ENCODE data around the gene HLA-DMA. TPM values are rescaled to one million over a fixed set of nuclear protein-coding genes. Genes with fewer than 3 reads are reported as not detected.

The HLA-DMA gene
- total and polyA plus RNA-seq, 2 of the 13 experiments (the other 11 are each of a cell fraction or from before 2014, with no cell fraction given), result 0.70 to 0.71 TPM

GRCh38 chr6:32947552-32948465 lies 5.1 kb downstream of the HLA-DMA start (continued):
- TF ChIP-seq, protein P1, sequence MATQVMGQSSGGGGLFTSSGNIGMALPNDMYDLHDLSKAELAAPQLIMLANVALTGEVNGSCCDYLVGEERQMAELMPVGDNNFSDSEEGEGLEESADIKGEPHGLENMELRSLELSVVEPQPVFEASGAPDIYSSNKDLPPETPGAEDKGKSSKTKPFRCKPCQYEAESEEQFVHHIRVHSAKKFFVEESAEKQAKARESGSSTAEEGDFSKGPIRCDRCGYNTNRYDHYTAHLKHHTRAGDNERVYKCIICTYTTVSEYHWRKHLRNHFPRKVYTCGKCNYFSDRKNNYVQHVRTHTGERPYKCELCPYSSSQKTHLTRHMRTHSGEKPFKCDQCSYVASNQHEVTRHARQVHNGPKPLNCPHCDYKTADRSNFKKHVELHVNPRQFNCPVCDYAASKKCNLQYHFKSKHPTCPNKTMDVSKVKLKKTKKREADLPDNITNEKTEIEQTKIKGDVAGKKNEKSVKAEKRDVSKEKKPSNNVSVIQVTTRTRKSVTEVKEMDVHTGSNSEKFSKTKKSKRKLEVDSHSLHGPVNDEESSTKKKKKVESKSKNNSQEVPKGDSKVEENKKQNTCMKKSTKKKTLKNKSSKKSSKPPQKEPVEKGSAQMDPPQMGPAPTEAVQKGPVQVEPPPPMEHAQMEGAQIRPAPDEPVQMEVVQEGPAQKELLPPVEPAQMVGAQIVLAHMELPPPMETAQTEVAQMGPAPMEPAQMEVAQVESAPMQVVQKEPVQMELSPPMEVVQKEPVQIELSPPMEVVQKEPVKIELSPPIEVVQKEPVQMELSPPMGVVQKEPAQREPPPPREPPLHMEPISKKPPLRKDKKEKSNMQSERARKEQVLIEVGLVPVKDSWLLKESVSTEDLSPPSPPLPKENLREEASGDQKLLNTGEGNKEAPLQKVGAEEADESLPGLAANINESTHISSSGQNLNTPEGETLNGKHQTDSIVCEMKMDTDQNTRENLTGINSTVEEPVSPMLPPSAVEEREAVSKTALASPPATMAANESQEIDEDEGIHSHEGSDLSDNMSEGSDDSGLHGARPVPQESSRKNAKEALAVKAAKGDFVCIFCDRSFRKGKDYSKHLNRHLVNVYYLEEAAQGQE (IDR thresholded peaks at IDR 0.05; ENCODE audit: borderline replicate concordance in 1 of 2, low read depth in 1 of 2, low read length in 2 of 2), result no peak
- no peak for TF ChIP-seq SOX13 (IDR thresholded peaks at IDR 0.05)
- TF ChIP-seq SOX13 (CRISPR knock-in tag; conservative IDR thresholded peaks at IDR 0.05 in 1 of 2, IDR thresholded peaks at IDR 0.05 in 1 of 2), result no peak
- TF ChIP-seq JARID2 (CRISPR knock-in tag; IDR thresholded peaks at IDR 0.05; ENCODE audit: insufficient replicate concordance), result no peak
- TF ChIP-seq REXO4 (CRISPR knock-in tag; IDR thresholded peaks at IDR 0.05; ENCODE audit: borderline replicate concordance), result no peak
- TF ChIP-seq ZNF556 (CRISPR knock-in tag; IDR thresholded peaks at IDR 0.05; ENCODE audit: borderline replicate concordance), result no peak
- TF ChIP-seq TARDBP (CRISPR knock-in tag; IDR thresholded peaks at IDR 0.05), result no peak
- peak; percentile 93 for TF ChIP-seq SMC3 (IDR thresholded peaks at IDR 0.05; ENCODE audit: low read length)
- no peak for TF ChIP-seq TRIM24 (CRISPR knock-in tag; IDR thresholded peaks at IDR 0.05)
- TF ChIP-seq ZIK1 (CRISPR knock-in tag; IDR thresholded peaks at IDR 0.05; ENCODE audit: borderline replicate concordance, low read depth), result no peak
- TF ChIP-seq ZNF30 (CRISPR knock-in tag; IDR thresholded peaks at IDR 0.05), result no peak
- TF ChIP-seq RAD21 (CRISPR knock-in tag; IDR thresholded peaks at IDR 0.05), result peak; percentile 82
- TF ChIP-seq SIX1 (CRISPR knock-in tag; IDR thresholded peaks at IDR 0.05; ENCODE audit: borderline replicate concordance), result no peak
- TF ChIP-seq, protein P2, sequence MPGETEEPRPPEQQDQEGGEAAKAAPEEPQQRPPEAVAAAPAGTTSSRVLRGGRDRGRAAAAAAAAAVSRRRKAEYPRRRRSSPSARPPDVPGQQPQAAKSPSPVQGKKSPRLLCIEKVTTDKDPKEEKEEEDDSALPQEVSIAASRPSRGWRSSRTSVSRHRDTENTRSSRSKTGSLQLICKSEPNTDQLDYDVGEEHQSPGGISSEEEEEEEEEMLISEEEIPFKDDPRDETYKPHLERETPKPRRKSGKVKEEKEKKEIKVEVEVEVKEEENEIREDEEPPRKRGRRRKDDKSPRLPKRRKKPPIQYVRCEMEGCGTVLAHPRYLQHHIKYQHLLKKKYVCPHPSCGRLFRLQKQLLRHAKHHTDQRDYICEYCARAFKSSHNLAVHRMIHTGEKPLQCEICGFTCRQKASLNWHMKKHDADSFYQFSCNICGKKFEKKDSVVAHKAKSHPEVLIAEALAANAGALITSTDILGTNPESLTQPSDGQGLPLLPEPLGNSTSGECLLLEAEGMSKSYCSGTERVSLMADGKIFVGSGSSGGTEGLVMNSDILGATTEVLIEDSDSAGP (CRISPR knock-in tag; IDR thresholded peaks at IDR 0.05; ENCODE audit: borderline replicate concordance), result no peak
- no peak for TF ChIP-seq HOXA9 (CRISPR knock-in tag; IDR thresholded peaks at IDR 0.05; ENCODE audit: borderline replicate concordance)
- no peak for TF ChIP-seq GZF1 (CRISPR knock-in tag; IDR thresholded peaks at IDR 0.05)
- TF ChIP-seq ZNF101 (CRISPR knock-in tag; IDR thresholded peaks at IDR 0.05; ENCODE audit: borderline replicate concordance, low read depth), result no peak
- TF ChIP-seq SNAPC4 (CRISPR knock-in tag; IDR thresholded peaks at IDR 0.05), result no peak
